KOPT-K1 (cell line): ENCODE measurements around the gene SGMS2.

Source experiments
- H3K27ac ChIP-seq: fragments of 200-600 bp; sonication (generic); 2 replicates; pipeline ENCODE4 v1.5.1; 2016; ENCODE audit warnings: antibody characterized with exemption, mild to moderate bottlenecking, low read depth, low read length; ENCODE audit not compliant: poor library complexity, severe bottlenecking
- H3K36me3 ChIP-seq: fragments of 200-600 bp; sonication (generic); 2 replicates; pipeline ENCODE4 v1.5.1; 2017; ENCODE audit warnings: antibody characterized with exemption, mild to moderate bottlenecking, low read length, moderate library complexity; ENCODE audit not compliant: insufficient read depth
- H3K9me3 ChIP-seq: fragments of 200-600 bp; sonication (generic); 2 replicates; pipeline ENCODE4 v1.5.1; 2017; ENCODE audit warnings: antibody characterized with exemption, low read length, mild to moderate bottlenecking; ENCODE audit not compliant: insufficient read depth, poor library complexity, severe bottlenecking

SGMS2 gene

GRCh38 chr4:107815158-107815557, 9.6 kb upstream of the SGMS2 start:
- Histone ChIP-seq H3K9me3 (no peaks in the 10 kb centered on the region), H3K36me3 (no peaks in the 10 kb centered on the region), H3K27ac (no peak overlapping the region)

- no peaks in the 10 kb centered on the region for H3K9me3 ChIP-seq
- no peaks in the 10 kb centered on the region for H3K36me3 ChIP-seq
These were observed 6.3 kb upstream of the SGMS2 start for GRCh38 chr4:107818301-107818910.

GRCh38 chr4:107823870-107824349, 822 bp upstream of the SGMS2 start:
- Histone ChIP-seq H3K27ac (no peak overlapping the region), H3K36me3 (no peaks in the 10 kb centered on the region), H3K9me3 (no peaks in the 10 kb centered on the region)

More at GRCh38 chr4:107818301-107818910, 6.3 kb upstream of the SGMS2 start:
- H3K27ac ChIP-seq = no peak overlapping the region

GRCh38 chr4:107825072-107825824, 516 bp downstream of the SGMS2 start:
- Histone ChIP-seq H3K36me3 (no peaks in the 10 kb centered on the region), H3K27ac (no peak overlapping the region), H3K9me3 (no peaks in the 10 kb centered on the region)

GRCh38 chr4:107826421-107826980, 1.8 kb downstream of the SGMS2 start:
- no peak overlapping the region for H3K27ac ChIP-seq
- H3K36me3 ChIP-seq = no peaks in the 10 kb centered on the region
- H3K9me3 ChIP-seq = peaks cover 1% of the 10 kb centered on the region

- Histone ChIP-seq H3K9me3 (peaks cover 3% of the 10 kb centered on the region), H3K27ac (no peak overlapping the region), H3K36me3 (no peaks in the 10 kb centered on the region)
These were observed 3.8 kb downstream of the SGMS2 start for GRCh38 chr4:107828315-107829090.

GRCh38 chr4:107831140-107831539, 6.4 kb downstream of the SGMS2 start:
- H3K36me3 ChIP-seq = no peaks in the 10 kb centered on the region
- H3K9me3 ChIP-seq = peaks cover 3% of the 10 kb centered on the region
- no peak overlapping the region for H3K27ac ChIP-seq

GRCh38 chr4:107832275-107832807, 7.6 kb downstream of the SGMS2 start:
- H3K36me3 ChIP-seq = no peaks in the 10 kb centered on the region
- H3K27ac ChIP-seq = no peak overlapping the region
- peaks cover 3% of the 10 kb centered on the region for H3K9me3 ChIP-seq

GRCh38 chr4:107834241-107834794, 9.6 kb downstream of the SGMS2 start:
- no peak overlapping the region for H3K27ac ChIP-seq
- H3K9me3 ChIP-seq = peaks cover 3% of the 10 kb centered on the region

GRCh38 chr4:107835406-107835805, 10.7 kb downstream of the SGMS2 start:
- Histone ChIP-seq H3K36me3 (no peaks in the 10 kb centered on the region), H3K9me3 (peaks cover 3% of the 10 kb centered on the region), H3K27ac (no peak overlapping the region)

More at GRCh38 chr4:107834241-107834794, 9.6 kb downstream of the SGMS2 start:
- H3K36me3 ChIP-seq = no peaks in the 10 kb centered on the region

GRCh38 chr4:107837317-107837716, 12.6 kb downstream of the SGMS2 start:
- Histone ChIP-seq H3K27ac (no peak overlapping the region), H3K36me3 (no peaks in the 10 kb centered on the region), H3K9me3 (no peaks in the 10 kb centered on the region)

- Histone ChIP-seq H3K27ac (no peak overlapping the region), H3K9me3 (no peaks in the 10 kb centered on the region), H3K36me3 (no peaks in the 10 kb centered on the region)
These were observed 13.3 kb downstream of the SGMS2 start for GRCh38 chr4:107837776-107838618.

- Histone ChIP-seq H3K27ac (no peak overlapping the region), H3K36me3 (no peaks in the 10 kb centered on the region), H3K9me3 (no peaks in the 10 kb centered on the region)
These were observed 14.3 kb downstream of the SGMS2 start for GRCh38 chr4:107838861-107839565.
